ENCODE results near the gene FGFBP1.
"Not testable (repeated sequence)": the region's sequence is repeated elsewhere in the genome, so short reads cannot be mapped to it uniquely, and the experiment has no call there.

FGFBP1 gene

DNA sequence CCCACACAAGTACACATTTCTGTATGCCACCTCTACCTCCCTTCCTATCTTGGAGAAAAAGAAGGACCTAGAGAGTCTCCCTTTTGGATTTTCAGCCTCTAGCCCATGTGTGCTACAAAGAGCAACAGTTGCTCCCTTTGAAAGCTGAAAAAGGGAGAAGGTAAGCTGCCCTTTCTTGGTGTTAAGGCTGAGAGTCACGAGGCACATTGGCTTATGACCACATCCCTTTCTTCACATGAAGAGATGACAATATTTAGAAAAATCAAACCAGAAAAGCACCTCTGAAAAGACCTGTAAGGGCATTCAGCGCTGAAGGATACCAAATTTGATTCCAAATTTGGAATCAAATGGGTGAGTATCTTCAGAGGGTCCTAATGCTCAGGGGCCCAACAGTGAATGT lies 6.4 kb upstream of the FGFBP1 start:
- no peak for DNase-seq

DNA sequence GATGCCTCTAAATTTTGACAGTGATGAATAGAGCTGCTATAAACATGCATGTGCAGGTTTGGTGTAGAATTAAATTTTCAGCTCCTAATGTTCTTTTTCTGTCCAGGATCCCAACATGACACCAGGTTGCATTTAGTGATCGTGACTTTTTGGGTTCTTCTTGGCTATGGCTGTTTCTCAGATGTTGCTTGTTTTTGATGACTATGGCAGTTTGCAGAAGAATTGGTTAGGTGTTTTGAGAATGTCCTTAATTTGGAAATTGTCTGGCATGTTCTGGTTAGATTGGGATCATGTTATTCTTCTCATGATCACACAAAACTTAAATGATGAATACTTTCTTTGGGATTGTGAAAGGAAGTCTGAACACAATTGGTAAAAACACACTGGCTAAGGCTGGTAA lies 3.7 kb upstream of the FGFBP1 start:
- no peak for DNase-seq

DNA sequence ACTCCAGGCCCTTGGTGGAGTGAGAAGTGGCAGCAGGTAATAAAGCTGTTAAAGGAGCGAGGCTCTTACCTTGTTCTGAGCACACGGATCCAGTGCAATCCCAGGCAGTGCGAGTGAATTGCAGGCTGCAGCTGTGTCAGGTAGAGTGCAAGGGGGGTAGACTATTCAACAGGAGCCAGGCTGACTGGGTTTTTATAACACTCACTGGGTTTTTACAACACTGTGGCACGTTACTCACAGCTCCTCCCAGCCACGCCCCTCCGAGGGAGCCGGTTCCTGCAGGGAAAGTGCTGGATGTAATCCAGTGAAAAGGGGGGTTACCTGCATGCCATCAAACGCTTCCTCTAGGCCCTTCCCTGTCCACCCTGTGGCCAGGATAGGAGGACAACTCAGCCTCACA lies 358 bp downstream of the FGFBP1 start:
- no peak for DNase-seq

DNA sequence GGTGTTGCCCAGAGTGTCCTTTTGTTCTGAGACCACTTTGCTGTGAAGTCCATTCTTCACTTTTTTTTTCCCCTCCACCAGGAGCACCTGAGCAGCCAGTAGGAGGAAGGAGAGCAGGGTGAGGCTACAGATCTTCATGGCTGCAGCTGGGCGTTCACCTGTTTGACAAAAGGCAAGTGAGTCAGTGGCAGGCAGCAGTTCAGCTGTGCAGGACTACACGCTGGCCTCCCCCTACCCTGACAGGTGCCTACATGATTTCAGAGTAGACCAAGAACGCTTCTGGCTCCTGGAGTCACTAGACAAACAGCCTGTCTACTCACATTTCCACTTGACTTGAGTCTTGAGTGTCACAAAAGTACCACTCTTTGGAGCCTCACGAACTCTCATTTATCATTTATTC lies 2.0 kb downstream of the FGFBP1 start:
- DNase-seq, result no peak

DNA sequence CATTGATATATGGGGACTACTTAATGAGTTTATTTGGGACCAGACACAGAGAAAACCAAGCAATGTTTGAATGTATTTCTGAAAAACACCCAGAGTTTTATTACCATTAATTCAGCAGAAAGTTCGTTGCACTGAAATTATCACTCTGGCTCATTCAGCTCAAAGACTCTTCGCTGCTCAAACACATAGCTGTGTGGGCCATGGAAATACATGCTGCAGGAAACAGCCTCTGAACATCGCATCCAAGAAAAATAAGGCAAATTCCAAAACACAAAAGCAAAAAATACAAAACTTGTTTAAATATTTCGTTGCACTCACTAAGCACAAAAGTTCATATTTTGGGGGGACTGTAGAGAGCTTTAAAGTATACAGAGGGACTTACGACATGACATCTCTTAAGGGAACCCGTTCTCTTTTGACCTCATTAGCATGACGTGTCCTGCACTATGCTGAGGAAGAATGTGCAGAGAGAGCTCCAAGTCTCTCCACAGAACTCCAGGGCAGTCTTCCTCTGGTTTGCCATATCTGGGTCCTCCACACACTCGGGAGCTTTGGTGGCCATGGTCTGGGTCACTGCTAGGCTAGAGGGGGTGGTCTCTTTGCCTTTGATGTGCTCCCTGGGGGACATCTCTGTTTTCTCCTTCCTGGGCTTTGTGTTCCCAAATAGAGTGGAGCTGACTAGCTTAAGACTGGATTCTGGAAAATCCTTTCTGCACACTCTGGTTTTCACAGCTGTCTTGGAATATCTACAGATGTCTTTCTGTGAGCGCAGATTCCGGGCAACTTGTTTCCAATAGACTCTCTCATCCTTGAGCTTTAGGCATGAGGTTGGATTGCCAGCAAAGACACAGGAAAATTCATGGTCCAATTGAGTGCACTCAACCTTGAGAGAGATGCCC lies 2.8 kb downstream of the FGFBP1 start:
- no peak for DNase-seq

GRCh38 chr4:15934259-15934658 lies 4.3 kb downstream of the FGFBP1 start:
- no peak for DNase-seq

DNA sequence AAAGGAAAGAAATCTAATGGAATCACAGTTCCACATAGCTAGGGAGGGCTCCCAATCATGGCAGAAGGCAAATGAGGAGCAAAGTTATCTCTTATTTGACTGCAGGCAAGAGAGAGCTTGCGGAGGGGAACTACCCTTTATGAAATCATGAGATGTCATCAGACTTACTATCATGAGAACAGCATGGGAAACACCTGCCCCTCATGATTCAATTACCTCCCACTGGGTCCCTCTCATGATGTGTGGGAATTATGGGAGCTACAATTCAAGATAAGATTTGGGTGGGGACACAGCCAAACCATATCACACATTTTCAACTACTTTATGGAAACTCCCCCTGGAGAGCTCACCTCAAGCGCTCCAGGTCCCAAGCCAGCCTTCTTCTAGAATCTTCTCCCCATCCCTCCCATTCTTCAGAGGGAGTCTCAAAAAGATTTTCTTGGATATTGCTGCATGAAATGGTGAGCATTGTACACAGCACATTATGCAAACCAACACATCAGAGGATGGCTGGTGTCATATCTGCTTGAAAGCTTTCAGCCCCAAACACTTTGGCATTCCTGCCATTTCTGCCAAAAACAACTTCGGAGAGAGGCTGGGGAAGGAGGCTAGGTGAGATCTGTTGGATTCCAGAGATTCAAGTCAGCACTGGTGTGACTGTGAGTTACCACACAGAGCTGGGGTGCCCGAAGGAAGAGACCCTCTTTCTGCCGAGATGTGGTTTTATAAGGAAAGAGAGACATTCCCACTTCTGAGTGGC lies 6.9 kb downstream of the FGFBP1 start:
- DNase-seq, result no peak

- no peak for DNase-seq
Measured at GRCh38 chr4:15930314-15930713, 8.2 kb downstream of the FGFBP1 start.

DNA sequence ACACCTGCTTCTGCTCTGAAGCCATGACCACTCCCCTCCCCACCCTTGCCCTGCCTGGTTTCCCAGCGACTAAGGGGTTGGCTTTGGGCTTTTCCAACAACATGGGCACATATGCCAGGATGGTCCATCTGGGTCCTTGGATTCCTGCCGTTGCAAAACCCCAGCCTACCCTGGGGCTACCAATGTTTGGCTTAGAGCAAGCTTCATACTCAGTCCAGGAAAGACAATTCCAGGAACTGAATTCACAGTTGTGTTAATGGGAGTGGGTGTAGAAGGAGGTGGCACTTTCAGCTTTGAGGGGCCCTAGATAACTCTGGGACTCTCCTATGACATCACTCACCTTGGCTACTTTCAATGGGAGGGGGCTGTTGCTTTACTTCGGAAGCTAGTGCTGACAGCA lies 9.0 kb downstream of the FGFBP1 start:
- no peak for DNase-seq

GRCh38 chr4:15928883-15929282 lies 9.7 kb downstream of the FGFBP1 start:
- DNase-seq, result no peak

DNA sequence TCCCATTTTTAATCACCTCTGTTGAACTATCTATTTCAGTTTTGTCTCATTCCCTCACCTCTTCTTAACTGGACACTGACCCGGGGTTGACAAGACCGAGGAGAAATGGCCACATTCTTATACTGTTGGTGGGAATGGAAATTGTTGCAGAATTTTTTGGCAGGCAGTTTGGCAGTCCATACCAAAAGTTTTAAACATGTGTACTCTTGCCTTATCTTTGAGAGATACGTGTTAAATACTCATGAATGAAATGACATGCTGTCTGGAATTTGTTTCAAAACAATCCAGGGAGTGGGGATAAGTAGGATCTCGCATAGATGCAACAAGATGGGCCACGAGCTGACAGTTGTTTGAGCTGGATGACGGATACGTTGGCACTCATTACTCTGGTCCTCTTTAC lies 12.1 kb downstream of the FGFBP1 start:
- DNase-seq, result no peak

GRCh38 chr4:15925830-15926229 lies 12.7 kb downstream of the FGFBP1 start:
- DNase-seq, result no peak

DNA sequence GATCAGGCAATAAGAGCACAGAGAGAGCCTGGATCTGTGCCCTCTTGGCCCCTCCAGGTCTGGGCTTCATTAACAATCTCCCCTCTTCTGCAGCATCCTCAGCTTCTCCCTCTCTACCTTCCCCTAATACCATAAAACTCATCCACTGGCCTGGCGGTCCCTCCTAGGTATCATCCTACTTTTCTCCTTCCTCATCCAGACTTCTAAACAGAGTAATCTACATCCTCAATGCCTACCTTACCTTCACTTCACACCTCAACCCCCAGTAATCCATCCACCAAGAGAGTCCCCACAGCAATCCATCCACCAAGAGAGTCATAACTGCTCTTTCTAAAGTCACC lies 17.0 kb downstream of the FGFBP1 start:
- no peak for DNase-seq

DNA sequence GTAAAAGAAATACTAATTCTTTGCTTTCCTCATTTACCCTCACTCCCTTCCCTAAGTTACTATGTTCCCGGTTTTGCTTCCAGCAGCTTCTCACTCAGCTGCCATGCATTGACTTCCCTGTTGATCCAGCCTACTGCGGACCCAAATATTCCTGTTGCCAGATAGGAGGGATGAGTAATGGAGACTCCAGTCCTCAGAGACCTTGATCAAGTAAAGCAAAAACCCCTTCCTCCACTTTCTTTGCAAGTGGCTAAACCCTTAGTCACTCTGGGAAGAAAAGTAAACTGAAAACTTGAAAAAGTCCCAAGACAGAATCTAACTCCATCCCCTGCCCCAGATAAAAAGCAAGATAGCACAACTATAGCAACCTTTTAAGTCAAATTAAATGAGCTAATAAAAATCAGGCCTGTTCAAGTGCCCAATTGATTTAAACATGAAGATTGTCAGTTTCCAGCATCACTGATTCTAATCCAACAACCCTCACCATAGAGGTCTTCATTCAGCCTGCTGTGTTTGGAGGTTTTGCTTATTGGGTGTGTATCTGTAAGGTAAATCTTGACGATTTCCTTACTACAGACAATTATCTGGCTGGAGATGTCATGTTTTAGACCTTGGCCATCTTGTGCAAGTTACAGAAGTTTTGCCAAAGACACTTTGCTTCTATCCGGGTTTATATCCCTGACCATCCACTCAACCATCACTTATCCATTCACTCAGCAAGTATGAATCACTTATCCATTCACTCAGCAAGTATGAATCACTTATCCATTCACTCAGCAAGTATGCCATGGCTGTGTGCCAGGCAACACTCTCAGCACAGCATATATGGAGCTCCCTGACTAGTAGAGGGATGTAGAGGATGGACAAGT lies 17.6 kb downstream of the FGFBP1 start:
- DNase-seq, result no peak

DNA sequence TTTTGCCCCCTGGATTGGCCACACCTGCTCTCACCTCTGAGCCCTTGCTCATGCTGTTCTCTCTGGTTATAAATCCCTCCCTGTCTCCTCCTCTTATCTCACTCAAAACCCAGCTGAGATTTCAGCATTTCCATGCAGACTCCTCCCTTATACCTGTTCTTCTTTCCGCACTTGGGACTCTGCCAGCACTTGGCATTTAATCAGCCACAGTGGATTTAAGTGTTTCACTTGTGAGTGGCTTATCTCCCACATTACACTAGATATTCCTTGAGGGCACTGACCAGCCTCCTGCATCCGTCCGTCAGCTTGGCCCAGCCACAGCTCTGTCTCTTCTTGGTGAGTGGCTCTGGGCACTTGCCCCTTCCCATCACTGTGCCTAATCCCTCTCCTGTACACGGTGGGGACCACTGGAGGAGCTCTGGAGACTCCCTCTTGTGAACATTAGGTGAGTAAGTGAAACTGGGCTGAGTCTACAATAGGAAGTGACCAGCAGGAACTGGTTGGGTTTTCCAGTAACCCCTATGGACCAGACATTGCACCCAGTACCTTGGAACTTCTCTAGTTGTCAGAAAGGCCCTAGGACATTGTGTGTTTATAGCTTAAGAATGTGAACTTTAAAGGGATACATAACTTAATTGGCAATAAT lies 19.9 kb downstream of the FGFBP1 start:
- no peak for DNase-seq

DNA sequence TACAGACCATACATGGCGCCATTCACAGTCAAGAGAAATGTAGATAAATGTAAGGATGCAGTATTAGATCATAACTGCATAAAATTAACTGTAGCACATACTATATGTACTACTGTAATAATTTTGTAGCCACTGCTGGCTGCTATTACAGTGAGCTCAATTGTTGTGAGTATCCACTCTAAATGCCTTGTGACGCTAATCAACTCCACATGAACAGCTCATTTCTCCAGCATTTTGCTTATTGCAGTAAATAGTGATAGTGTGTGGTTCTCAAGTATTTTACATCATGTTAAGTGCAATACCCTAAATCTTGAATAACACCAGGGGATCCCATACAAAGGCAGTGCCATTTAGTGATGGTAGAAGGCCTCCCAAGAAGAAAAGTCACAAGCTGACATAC lies 21.2 kb downstream of the FGFBP1 start:
- DNase-seq, result no peak

- DNase-seq, result not testable (repeated sequence)
Measured at GRCh38 chr4:15916358-15916757, 22.2 kb downstream of the FGFBP1 start.

DNA sequence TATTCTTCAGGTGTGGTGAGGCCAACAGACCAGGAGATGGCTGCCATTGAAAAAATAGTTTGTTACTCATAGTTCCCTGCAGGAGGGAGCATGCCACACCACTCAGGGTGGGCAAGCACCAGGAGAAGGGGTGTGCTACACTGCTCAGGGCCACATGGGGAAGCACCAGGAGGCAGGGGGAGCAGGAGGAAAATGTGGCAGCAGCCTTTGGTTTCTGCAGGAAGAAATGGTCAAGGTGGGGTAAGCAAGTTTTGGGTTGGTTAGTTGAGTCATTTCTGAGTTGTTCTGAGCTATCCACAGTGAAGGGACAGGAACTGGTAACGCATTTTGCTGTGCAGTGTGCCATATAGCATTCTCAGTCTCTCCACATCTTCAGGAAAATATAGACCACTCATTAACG lies 23.8 kb downstream of the FGFBP1 start:
- no peak for DNase-seq

DNA sequence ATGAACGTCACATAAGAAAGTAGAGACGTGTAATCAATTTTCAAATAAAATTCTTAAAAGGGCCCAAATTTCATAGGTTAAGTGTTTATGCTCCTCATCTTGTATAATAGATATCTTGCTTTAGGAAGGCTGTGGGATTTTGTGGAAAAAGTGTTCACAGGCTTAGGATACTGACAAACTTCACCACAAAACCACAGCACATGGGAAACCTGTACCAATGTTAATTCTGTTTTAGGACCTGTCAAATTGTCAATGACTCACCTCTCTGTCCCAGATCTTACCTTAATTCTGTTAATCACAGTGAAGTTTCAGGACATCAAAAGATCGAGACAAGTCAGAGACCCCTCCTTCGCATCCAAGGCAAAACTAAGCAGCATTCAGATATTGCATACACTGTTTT lies 24.2 kb downstream of the FGFBP1 start:
- DNase-seq, result no peak

DNA sequence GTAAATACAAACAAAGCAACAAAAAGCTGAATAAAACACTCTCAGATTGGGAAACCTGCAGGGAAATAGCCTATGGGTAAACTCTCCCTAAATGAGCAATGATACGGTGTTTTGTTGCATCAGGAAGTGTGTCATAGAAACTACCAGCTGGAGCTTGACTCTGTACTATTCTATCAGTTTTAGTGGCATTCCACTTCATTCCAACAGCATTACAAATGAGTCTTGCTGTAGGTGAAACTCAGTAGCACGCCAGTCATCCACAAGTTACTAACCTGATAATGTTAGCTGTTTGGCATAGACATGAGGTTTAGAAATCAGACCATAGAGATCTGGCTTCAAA lies 24.9 kb downstream of the FGFBP1 start:
- no peak for DNase-seq

- DNase-seq, result no peak
Measured at GRCh38 chr4:15912961-15913630, 25.4 kb downstream of the FGFBP1 start.

DNA sequence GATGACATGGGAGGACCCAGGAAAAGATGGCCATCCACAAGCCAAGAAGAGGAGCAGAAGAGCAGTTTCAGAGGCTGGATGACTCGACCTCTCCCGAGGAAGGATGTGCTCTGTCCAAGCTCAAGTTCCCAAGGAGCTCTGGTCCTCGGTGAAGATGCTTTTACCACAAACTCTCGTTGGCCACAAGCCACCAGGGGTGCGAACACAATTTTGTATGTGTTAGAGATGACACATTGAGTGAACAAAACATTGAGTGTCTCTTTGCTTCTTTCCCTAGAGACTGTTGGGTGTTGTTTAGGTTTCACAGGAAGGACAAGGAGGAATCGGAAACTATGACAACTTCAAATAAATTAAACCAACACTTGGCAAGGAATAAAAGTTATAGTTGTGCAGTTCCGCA lies 26.3 kb downstream of the FGFBP1 start:
- no peak for DNase-seq
